Measurements from ENCODE around the gene BTAF1.
"Not testable (repeated sequence)": the region's sequence is repeated elsewhere in the genome, so short reads cannot be mapped to it uniquely, and the experiment has no call there.

BTAF1 gene

DNA sequence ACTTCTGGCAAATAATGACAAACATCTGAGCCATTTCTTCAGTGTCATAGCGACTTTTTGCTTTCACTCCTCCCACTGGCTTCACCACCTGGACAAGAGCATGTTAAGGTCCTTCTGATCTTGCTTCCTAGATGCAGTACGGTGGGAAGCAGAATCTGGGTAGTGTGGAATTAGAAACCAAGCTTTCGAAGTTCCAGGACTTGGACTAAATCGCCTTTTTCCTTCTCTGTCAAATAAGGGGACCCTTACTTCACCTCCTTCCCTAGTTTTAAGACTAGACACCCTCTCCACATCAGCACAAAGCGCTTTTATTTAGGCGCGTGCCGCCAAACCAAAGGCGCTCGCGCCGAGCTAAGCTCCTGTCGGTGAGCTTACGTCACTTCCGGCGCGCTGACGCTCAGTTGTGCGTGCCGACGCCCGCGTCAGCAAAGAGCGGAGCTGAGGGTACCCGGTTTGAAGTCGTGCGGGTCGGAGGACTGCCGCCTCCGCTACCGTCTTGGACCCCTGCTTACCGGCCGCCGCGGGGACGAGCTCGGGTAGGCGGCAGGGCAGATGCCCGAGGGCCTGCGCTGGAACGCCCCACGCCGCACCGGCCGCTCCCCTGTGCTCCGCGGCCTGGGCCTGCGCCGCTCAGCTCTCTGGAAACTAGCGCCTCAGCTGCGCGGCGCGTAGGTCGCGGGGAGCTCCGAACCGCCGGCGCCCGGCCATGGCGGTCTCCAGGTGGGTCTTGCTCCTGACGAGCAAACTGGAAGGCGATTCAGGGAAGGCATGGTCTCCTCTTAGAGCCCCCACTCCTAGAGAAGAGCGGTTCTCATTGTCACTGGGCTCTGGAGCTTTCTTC is at the start of gene BTAF1:
Gene BTAF1, plus strand, starts transcription at position 400 of the 841 bp plus-strand sequence. Its CDS starts 307 bp downstream, at position 707.
- peak; percentile 95 for DNase-seq

DNA sequence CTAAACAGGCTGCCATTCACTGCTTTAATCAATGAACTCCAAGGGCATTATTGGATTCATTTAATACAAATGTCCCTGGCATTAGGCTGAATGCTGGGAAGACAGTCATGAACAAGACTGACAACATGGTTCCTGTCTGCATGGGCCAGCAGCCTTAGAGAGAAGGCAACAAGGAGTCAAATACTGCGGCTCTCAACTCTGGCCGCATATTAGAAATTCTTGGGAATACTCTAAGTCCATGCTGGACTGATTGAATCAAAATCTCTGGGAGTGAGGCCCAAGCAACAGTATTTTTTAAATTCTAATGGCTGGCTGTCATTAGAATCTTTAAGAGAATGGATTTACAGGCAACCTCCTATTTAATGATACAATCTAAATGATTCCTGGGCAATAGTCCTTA is 48.4 kb upstream of the BTAF1 start:
- no peak for DNase-seq

DNA sequence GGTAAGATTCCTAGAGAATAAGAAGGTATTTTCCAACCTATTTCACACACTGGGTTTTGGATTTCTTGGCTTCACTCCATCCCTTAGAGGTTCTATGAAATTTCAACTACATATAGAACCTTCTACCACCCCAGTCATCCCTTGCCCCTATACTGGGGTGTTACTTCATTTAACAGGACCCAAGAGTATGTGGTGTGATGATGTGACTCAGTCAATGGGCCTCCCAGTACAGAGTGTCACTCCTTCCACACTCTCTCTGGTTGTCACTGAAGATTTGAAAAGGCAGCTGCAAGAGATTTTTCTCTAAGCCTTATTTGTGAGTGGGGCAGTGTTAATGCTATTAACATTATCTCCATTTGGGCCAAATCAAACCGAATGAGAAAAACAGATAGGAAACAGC is 47.8 kb upstream of the BTAF1 start:
- DNase-seq = no peak

DNA sequence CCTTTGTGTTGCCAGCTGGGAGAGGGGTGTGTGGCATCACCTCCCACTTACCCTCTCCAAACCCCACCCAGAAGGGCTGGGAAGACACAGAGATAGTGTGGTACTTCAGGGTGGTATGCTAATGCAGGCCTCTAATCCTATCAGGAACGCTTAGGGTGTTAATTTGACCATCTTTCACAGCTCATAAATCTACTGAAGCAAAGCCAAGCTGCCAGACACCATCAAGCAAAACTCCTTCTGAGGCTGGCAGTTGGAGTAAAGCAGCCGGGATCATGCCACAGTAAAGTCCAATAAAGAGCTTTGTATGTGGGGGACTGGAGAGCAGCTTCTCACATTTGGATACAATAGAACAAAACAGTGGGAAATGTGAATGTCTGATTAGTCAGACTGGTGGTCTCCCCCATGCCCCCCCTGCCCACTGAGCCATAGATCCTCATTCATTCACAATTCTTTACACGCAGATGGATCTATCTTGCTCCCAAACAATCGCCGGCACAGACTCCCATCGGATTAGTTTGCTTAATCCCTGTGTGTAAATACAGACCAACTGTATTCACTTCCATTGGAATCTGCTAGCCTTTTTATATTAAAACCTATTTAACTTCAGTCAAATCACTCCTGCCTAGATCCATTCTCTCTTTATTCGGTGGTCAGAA is 43.9 kb upstream of the BTAF1 start:
- no peak for DNase-seq

DNA sequence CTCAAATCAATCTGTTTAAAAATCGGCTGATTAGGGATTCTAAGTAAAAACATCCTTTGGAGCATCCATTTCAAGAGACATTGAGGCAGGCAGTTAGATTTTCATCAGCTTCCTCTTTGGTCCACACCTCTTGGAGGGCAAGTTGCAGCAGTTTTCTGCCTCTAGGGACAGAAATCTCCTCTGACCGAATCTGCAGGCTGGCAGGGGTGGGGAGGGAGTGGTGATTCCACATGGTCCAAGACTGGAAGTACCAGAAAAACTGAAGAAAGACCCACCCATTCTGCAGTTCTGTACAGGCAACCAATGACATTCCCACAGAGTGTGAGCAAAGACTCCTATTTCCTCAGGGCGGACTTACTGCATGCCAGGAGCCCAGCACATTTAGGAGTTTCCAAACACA is 43.3 kb upstream of the BTAF1 start:
- peak; percentile 93 for DNase-seq

DNA sequence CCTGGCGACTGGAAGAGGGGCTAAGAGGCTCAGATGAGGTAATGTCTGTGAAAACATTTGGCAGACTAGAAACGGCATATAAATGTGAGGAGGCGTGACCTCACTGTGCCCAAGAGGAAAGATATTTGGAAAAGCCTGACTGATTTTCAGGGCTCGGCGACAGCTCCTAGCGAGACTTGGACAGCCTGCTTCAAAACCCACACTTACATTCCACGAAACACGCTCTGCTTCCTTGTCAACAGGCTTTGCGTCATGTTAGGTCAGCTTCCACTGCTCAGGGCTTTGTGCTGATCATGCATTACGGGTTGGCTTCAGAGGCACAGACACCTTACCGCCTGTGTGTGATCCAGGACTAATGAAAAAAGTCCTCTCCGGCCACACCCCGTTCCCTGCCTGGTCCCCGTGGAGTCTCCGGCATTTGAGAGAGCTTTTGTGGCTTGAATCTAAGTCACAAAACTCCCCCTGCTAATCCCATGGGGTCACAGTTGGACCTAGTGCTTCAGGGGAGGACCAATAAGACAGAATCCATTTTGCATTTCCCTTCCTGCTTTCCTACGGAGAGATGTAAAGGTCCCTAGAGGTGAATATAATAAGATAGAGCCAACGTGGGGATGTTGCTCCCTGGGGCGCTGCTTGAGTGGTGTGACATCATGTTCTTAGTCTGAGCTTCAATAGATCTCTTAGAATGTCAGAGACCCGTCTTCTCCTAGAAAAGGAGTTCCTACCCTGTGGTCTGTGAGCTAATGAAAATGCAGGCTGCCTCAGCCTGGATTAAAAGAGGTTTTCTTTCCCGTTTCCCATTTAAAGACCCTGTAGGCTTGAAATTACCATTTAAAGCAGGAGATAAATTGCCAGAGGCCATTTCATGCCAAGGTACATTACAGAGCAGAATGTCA is 39.8 kb upstream of the BTAF1 start:
- DNase-seq = peak; percentile 82

DNA sequence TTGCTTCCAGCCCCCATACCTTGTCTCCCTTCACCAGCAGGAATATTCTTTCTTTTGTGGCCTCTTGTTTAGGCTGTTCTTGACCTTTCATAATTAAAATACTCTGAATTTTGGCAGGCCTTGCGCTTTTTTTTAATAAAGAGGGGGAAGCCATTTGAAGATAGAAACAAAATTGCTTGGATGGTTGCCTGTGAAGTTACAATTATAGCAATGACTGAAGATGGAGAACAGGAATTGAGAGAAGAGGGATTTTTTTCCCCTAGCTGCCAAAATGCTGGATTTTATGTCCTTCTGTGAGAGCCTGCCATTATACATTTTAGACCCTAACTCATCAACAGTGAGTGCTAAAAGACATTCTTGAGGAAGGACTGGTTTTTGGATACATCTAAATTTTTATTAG is 39.0 kb upstream of the BTAF1 start:
- DNase-seq = no peak

DNA sequence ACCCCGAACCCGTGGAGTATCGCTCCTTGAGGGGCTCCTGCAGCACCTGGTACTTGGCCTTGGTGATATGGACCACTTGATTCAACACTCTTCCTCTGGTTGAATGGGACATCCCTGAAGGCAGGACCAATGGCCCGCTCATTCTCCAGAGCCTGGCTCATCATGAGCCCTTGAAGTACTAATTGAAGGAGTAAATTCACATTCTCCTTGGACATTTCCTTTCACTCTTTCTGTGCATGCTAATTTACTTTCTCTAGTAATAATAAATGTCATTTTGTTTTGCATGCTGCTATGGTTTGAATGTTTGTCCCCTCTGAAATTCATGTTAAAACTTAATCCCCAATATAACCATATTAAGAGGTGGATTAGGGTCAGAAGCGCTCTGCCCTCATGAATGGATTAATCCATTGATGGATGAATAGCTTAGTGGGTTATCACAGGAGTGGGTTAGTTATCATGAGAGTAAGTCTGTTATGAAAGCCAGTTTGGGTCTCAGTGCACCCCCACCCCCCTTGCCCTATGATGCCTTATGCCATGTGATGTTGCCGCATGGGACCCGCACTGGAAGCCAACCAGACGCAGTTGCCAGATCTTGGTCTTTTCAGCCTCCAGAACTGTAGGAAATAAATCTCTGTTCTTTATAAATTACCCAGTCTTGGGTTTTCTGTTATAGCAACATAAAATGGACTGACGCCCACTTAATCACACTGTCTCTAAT is 38.0 kb upstream of the BTAF1 start:
- no peak for DNase-seq

DNA sequence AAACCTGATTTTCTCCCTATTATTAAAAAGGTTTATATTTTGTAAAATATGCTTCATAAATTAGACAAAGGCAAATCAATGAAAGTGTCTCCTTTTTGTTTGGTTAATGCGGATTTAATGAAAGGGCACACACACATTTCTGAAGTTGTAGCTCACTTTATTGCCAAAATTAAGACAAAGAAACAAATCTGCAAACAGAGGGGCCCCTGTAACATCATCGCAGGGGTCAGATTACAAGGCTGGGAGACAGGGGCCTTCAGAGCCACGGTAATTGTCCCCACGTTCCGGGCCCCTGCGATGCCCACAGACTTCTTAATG is 36.7 kb upstream of the BTAF1 start:
- no peak for DNase-seq

DNA sequence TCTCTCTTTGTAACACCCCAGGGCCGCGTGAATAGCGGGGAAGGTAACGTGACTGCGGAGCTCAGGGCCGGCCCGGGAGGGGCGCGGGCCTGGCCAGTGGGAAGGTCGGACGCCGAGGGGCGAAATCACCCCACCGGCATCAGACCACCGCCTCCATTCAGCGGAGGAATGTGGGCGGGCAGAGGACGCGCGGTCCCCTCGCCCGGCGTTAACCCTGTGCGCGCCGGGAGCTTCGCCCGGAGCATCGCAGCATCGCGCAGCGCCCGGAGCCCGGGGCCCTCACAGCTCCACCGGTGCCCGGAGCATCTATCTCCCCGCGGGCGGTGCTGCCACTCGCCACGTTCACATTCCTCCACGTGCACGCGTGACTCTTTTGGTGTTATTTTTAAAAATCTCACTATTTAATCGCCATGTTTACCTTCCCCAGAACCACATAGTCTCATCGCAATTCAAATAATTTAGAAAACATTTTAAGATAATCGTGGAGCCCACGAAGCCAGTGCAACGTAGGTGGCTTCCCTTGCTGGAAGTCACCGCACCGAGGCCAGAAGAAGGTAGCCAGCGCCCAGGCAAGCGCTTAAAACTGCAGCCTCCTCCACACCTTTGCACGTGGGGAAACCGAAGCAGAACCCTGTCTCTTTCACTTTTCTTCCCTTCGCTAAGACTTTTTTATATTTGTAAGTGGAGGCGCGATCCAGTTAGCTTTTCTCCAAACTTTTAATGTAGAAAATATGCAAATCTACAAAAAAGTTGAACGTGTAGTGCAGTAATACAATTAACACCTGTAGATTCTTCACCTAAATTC is 36.1 kb upstream of the BTAF1 start:
- peak; percentile 96 for DNase-seq

DNA sequence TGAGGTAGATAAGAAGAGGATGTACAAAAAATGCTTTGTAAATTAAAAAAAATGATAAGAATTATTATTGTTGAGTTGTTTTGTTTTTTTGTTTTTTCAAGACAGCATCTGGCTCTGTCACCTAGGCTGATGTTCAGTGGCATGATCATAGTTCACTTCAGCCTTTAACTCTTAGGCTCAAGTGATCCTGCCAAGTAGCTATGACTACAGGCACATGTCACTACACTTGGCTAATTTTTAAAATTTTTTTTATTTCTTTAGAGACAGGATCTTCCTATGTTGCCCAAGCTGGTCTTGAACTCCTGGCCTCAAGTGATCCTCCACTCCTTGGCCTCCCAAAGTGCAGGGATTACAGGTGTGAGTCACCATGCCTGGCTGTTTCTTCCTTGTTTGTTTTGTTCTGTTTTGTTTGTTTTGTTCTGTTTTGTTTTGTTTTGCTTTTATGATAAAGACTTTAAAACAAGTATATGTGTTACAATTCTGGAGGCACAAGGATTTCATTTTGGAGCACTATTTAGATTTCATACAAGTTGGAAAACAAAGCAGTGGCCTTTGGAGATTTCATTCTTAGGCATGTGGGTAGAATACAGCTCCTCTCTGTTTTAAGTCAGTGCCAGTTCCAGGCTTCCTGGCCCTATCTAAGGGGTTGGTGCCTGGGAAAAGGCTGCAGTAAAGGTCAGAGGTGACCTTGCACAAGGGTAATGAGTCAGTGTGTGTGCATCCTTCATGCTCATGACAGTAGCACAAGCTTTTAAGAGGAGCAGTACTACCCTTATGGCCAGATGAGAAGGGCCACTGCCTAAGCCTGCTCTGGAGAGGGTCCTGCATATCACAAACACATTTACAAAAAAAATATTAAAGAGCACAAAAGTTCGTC is 32.2 kb upstream of the BTAF1 start:
- DNase-seq = peak; percentile 91

DNA sequence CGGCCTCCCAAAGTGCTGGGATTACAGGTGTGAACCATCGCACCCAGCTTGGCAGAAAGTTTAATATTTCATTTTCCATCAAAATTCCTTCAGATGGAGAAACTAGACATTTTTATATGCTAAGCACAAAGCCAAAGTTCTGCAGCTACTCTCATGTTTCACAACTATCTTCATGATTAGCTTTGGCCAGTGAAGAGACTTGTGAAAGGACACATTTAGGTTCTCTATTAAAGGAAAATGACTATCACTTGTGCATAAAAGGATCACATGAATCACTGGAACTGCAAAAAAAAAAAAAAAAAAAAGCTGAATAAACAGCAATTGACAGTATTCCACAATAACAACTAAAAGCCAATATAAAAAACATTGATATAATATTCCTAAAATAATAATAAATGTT is 30.5 kb upstream of the BTAF1 start:
- DNase-seq = no peak

DNA sequence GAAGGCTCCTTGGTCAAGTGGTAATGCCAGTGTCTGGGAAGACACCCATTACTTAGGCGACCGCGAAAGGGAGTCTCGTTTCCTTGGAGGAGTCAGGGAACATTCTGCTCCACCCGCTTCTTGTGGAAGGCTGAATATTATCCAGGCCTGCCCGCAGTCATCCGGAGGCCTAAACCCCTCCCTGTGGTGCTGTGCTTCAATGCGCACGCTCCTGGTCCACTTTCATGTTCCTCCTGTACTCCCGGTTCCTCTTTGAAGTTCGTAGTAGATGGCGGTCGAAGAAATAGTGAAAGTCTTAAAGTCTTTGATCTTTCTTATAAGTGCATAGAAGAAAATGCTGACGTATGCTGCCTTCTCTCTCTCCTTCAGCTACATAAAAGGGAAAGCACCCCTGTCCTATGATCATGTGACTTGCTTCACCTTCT is 29.3 kb upstream of the BTAF1 start:
- DNase-seq = not testable (repeated sequence)

DNA sequence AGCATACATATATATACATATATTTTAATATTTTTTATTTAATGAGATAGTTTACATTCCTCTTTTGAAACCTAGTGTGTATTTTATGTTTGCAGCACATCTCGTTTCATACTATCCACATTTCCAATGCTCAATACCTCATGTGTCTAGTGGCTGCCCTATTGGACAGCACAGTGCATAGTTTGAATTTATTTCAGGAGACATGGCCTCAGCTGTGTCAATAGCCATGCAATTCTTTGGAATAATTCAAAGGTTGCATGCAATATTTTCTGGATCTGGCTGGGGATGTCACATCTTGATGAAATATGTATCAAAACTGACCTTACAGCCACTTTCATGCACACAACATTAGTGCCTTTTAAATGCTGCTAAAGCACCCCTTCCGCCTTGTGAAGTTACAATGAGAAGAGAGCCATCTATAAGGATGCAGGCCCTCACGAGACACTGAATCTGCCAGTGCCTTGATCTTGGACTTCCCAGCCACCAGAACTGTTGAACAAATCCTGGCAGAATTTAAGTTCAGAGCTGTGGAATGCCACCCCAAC is 27.3 kb upstream of the BTAF1 start:
- DNase-seq = no peak

DNA sequence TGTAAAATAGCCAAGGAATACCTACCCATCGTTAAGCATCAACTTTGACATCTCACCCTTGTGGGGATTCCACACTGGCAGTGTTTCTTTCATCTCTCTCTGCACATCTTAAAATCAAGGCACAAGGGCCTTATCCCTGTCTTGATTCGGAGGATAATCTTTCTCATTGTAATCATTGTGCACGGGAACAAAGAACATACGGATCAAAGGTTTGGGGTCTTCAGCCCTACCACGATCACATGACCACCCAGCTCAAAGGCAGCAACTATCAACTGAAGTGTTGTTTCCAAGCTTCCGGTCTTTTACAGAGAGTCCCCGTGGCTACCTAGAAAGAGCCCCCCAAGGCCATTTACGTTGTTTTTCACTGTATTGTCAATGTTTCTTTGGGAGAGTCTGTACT is 26.1 kb upstream of the BTAF1 start:
- no peak for DNase-seq

DNA sequence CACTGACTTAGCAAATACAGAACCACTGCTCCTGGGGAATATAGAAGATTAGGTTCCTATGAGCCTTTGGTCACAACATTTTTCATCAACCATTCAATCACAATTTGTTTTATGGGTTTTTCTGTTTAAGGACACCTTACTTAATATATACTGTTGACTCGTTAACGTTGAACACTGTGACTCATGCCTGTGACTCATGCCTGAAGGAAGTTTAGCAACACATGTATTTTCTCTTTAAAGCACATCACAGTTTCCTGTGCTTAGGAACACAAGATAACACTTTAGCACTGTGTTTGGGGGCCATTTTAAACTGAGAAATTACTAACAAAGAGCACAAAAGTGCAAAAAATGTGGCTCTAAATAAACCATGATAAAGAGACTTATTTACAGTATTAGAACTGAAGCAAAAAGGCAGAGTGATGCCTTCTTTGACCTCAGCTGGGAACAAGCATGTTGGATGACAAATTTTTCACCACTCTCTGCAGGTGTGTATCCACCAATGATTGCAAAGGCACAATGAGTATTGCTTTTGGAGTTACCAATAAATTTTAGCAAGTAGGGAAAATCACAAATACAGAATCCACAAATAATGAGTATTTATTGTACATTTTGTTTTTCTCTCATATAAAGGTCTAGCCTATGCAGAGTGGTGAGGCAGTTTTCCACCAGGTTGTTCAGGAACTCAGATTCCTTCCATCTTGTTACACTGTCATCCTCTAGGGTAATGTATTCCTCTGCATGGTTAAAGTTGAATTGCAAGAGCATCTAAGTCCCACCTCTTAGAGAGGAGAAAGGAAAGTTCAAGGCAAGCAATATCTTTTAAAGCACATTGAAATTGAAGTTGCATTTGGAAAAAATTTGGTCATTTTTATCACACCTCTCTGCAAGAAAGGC is 21.5 kb upstream of the BTAF1 start:
- DNase-seq = peak; percentile 67

DNA sequence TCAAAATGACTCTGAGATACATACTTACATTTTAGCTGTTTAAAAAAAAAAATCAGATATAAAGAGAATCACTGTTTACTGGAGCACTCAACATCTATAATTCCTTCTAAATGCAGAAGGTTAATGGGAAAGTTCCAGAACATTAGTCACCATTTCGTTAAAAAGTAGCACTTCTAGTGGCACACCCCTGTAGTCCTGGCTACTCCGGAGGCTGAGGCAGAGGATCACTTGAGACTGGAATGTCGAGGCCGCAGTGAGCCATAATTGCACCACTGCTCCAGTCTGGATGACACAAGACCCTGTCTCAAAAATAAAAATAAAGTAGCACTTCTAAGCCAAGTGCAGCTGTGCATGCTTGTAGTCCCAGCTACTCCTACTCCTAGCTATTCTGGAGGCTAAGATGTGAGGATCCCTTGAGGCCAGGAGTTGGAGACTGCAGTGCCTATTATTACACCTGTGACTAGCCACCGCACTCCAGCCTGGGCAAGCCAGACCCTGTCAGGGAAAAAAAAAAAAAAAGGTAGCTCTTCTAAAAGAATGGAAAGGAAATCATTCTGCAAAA is 16.5 kb upstream of the BTAF1 start:
- no peak for DNase-seq

DNA sequence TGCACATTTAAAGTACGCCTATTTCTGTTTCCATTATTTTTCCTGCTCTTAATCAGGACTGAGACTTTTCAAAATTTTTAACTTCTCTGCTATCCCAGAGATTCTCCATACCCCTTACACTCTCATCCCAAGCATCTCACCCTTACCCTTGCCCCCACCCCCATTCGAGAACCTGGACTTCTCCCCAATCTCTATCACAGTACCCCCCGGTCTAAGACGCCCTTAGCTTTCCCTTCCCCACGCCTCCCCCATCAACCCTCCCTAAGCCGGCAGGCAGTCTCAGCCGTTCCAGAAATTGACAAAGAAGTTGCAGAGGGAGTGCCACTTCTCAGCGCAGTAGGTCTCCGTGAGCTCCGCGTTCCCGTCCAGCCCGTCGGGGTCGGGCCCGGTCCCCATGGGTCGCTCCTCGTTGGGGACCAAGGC is 15.6 kb upstream of the BTAF1 start:
- DNase-seq = no peak

Data from islet precursor cell (in vitro differentiated cells).